ENCODE data around the gene AGAP1. TPM values are rescaled to one million over a fixed set of nuclear protein-coding genes. Genes with fewer than 3 reads are reported as not detected.

Gene AGAP1
- total RNA-seq, 1 donor from 2014 or later = 39.4 TPM

- Mint-ChIP-seq H3K27me3 (ENCODE audit: low read depth, unreplicated experiment) (peaks cover 60% of the 10 kb centered on the region), H3K4me1 (ENCODE audit: low read depth, unreplicated experiment) (peaks cover 5% of the 10 kb centered on the region), H3K27ac (ENCODE audit: unreplicated experiment) (peak overlapping the region; percentile 83), H3K36me3 (ENCODE audit: low read depth, unreplicated experiment) (peaks cover 3% of the 10 kb centered on the region), H3K4me3 (ENCODE audit: unreplicated experiment) (peak overlapping the region; percentile 67), H3K9me3 (ENCODE audit: unreplicated experiment) (peaks cover 27% of the 10 kb centered on the region)
- FAIRE-seq (no peak), DNase-seq (ENCODE audit: low read depth) (no peak)
- Histone ChIP-seq H3K9ac (ENCODE audit: low read length) (peak overlapping the region; percentile 75), H3K4me3 (ENCODE audit: insufficient read depth, low read depth, low read length) (peak overlapping the region; percentile 65), H4K20me1 (ENCODE audit: insufficient read depth, low read length) (peaks cover 6% of the 10 kb centered on the region), H3K27ac (ENCODE audit: low read depth, low read length) (peak overlapping the region; percentile 47), H3K27me3 (ENCODE audit: insufficient read depth, low read length) (peaks cover 62% of the 10 kb centered on the region), H3K79me2 (ENCODE audit: insufficient read depth, low read length) (peaks cover 5% of the 10 kb centered on the region), H2AFZ (ENCODE audit: low read depth, low read length) (peak overlapping the region; percentile 75), H3K4me1 (ENCODE audit: insufficient read depth, low read length) (peaks cover 25% of the 10 kb centered on the region), H3K4me2 (ENCODE audit: low read length) (peak overlapping the region; percentile 90), H3K36me3 (ENCODE audit: insufficient read depth, low read length) (no peaks in the 10 kb centered on the region), H3K9me3 (ENCODE audit: insufficient read depth, low read depth, low read length) (no peaks in the 10 kb centered on the region)
- TF ChIP-seq EZH2 (IDR thresholded peaks at IDR 0.05; ENCODE audit: insufficient read depth, low read length) = peak; percentile 22
- TF ChIP-seq, protein P1, sequence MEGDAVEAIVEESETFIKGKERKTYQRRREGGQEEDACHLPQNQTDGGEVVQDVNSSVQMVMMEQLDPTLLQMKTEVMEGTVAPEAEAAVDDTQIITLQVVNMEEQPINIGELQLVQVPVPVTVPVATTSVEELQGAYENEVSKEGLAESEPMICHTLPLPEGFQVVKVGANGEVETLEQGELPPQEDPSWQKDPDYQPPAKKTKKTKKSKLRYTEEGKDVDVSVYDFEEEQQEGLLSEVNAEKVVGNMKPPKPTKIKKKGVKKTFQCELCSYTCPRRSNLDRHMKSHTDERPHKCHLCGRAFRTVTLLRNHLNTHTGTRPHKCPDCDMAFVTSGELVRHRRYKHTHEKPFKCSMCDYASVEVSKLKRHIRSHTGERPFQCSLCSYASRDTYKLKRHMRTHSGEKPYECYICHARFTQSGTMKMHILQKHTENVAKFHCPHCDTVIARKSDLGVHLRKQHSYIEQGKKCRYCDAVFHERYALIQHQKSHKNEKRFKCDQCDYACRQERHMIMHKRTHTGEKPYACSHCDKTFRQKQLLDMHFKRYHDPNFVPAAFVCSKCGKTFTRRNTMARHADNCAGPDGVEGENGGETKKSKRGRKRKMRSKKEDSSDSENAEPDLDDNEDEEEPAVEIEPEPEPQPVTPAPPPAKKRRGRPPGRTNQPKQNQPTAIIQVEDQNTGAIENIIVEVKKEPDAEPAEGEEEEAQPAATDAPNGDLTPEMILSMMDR (IDR thresholded peaks at IDR 0.05; ENCODE audit: insufficient read depth, low read depth, low read length) = no peak
These were observed 673.0 kb downstream of the AGAP1 start for GRCh38 chr2:236166796-236167296.

DNA sequence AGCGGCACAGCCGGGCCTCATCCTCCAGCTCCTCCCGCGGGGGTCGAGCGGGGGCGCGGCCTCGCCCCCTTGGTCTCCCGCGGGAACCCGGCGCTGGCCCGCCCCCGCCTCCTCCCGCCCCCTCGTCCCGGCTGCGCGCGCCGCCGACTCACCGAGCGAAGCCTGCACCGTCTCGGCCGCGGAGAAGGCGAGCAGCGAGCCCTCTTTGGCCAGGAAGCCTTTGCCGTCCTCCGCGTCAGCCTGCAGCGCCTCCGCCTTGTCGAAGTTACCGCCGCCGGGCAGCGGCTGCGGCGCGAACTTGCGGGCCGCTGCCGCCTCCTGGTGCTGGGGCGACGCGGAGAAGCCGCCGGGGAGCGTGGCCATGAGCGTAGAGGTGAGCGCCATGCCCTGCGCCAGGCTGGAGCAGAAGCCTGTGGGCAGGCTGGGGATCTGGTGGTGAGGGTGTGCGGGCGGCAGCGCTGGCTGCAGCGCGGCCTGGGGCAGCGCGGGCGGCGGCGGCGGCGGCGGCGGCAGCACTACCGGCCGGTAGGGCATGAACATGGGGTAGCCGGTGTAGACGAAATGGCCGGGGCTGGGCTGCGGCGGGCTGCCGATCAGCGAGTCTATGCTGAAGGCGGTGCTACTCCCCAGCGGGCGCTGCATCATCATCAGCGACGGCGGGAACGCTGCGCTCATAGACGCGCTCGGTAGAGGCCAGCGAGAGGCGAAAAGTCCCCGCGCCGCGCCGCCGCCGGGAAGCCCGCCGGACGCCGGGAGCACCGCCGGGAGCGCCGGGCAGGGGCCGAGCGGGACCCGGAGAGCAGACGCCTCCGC is 673.7 kb downstream of the AGAP1 start:
- Mint-ChIP-seq H3K4me1 (ENCODE audit: low read depth, unreplicated experiment) (peaks cover 5% of the 10 kb centered on the region), H3K27ac (ENCODE audit: unreplicated experiment) (no peak overlapping the region), H3K27me3 (ENCODE audit: low read depth, unreplicated experiment) (peaks cover 58% of the 10 kb centered on the region), H3K9me3 (ENCODE audit: unreplicated experiment) (peaks cover 30% of the 10 kb centered on the region), H3K36me3 (ENCODE audit: low read depth, unreplicated experiment) (peaks cover 3% of the 10 kb centered on the region), H3K4me3 (ENCODE audit: unreplicated experiment) (no peak overlapping the region)
- no peaks in the 10 kb centered on the region for H3K9me3 ChIP-seq (ENCODE audit: insufficient read depth, low read depth, low read length)
- peak; percentile 44 for DNase-seq (ENCODE audit: low read depth)
- H3K27me3 ChIP-seq (ENCODE audit: insufficient read depth, low read length) = peaks cover 64% of the 10 kb centered on the region
- no peak for FAIRE-seq
- H3K4me1 ChIP-seq (ENCODE audit: insufficient read depth, low read length) = peaks cover 25% of the 10 kb centered on the region
- no peaks in the 10 kb centered on the region for H3K36me3 ChIP-seq (ENCODE audit: insufficient read depth, low read length)
- H3K27ac ChIP-seq (ENCODE audit: low read depth, low read length) = peak overlapping the region; percentile 38
- peak overlapping the region; percentile 65 for H3K4me3 ChIP-seq (ENCODE audit: insufficient read depth, low read depth, low read length)
- peaks cover 5% of the 10 kb centered on the region for H3K79me2 ChIP-seq (ENCODE audit: insufficient read depth, low read length)
- TF ChIP-seq EZH2 (IDR thresholded peaks at IDR 0.05; ENCODE audit: insufficient read depth, low read length) = peak; percentile 43
- TF ChIP-seq, protein P1 (IDR thresholded peaks at IDR 0.05; ENCODE audit: insufficient read depth, low read depth, low read length) = no peak
- H2AFZ ChIP-seq (ENCODE audit: low read depth, low read length) = peak overlapping the region; percentile 84
- H3K4me2 ChIP-seq (ENCODE audit: low read length) = peak overlapping the region; percentile 90
- peak overlapping the region; percentile 75 for H3K9ac ChIP-seq (ENCODE audit: low read length)
- H4K20me1 ChIP-seq (ENCODE audit: insufficient read depth, low read length) = peaks cover 2% of the 10 kb centered on the region
